Measurements from ENCODE around the gene FTO. TPM values are rescaled to one million over a fixed set of nuclear protein-coding genes. Genes with fewer than 3 reads are reported as not detected.
"Not testable (repeated sequence)": the region's sequence is repeated elsewhere in the genome, so short reads cannot be mapped to it uniquely, and the experiment has no call there.

FTO gene
- total and polyA plus RNA-seq, 7 experiments from 2014 or later, result 47.2 to 104 (median 58.3) TPM

DNA sequence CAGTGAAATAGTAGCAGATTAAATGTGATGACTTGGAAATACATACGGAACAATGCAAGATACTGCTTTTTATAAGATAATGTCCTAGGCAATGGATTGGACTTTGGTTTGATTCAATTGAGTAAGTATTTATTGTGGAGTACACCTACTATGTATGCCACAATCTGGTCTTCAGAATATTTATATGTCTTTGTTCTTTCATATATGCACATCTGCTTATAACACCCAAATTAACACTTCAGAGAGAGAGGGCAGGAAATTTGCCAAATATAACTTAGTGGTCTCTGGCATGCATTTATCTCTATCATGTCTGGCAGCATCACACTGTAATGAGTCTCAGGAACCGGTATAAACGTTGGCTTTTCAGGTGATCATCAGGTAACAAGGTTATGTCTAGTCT is 17.2 kb upstream of the FTO start:
- ATAC-seq (no peak), DNase-seq (no peak)
- Mint-ChIP-seq H3K4me3 (no peak overlapping the region), H3K36me3 (peaks cover 13 to 31% (median 24%) of the 10 kb centered on the region in 5 donors), H3K4me1 (no peaks in the 10 kb centered on the region), H3K9me3 (peaks cover 0 to 10% (median 0%) of the 10 kb centered on the region in 11 donors), H3K27ac (no peak overlapping the region), H3K27me3 (no peaks in the 10 kb centered on the region)
- ChIA-PET POLR2A (no interaction called here), CTCF (no interaction called here)
- intact Hi-C loops (cut with micrococcal nuclease), result no loop called here
- Histone ChIP-seq H3K9me3 (ENCODE audit: control insufficient read depth in 2 of 3, low read length in 3 of 3) (no peaks in the 10 kb centered on the region), H3K4me3 (ENCODE audit: low read length) (no peak overlapping the region), H3K27me3 (ENCODE audit: control insufficient read depth in 2 of 2, insufficient read depth in 2 of 2, low read length in 2 of 2) (no peaks in the 10 kb centered on the region), H3K4me1 (ENCODE audit: control insufficient read depth in 2 of 2, insufficient read depth in 2 of 2, low read length in 2 of 2) (no peaks in the 10 kb centered on the region), H3K27ac (ENCODE audit: low read depth, low read length) (no peak overlapping the region), H3K36me3 (ENCODE audit: control insufficient read depth in 2 of 3, insufficient read depth in 3 of 3, low read length in 3 of 3) (no peaks in the 10 kb centered on the region)

DNA sequence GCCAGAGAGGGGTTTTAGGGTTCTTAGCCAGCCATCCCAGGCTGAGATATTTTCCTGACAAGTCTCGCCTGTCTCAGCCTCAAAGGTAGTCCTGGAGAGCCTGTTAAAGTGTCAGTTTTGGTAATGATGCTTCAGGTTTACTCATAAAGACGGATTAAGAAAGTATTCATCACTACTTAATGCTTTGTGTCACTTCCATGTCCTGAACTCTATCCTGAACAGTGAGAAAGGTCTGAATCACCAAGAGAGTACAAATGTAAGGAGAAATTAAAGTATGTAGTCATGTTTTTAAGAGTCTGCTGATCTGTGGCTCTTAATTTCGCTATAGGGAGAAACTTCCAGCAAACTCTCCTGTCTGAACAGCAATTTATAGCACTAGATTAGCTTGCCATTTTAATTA is 14.3 kb upstream of the FTO start:
- intact Hi-C loops (cut with micrococcal nuclease), result no loop called here
- POLR2A ChIA-PET, result no interaction called here

DNA sequence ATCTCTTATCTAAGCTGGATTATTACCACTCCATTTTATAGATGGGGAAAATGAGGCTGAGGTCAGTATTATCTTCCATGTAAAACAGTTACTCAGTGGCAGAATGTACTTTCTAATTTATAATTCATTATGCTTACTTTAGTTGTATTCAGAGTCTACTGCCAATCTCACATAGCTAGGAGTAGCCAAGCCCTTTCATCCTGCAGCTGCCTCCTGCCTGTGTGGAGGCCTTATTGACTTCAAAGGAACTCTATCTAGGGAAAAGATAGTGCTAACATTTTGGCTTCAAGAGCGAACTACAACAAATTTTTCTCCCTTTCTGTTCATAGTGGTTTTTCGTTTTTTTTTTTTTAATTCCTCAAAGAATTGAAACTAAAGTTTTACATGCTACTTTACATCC is 13.2 kb upstream of the FTO start:
- no peaks in the 10 kb centered on the region for H3K9me3 ChIP-seq (ENCODE audit: control insufficient read depth in 2 of 3, low read length in 3 of 3)
- no peaks in the 10 kb centered on the region for H3K4me1 ChIP-seq (ENCODE audit: control insufficient read depth in 2 of 2, insufficient read depth in 2 of 2, low read length in 2 of 2)
- Mint-ChIP-seq H3K4me1 (no peaks in the 10 kb centered on the region), H3K27me3 (no peaks in the 10 kb centered on the region), H3K27ac (no peak overlapping the region), H3K9me3 (no peaks in the 10 kb centered on the region), H3K4me3 (no peak overlapping the region), H3K36me3 (peaks cover 0 to 23% (median 7%) of the 10 kb centered on the region in 5 donors)
- ChIA-PET CTCF (no interaction called here), POLR2A (no interaction called here)
- H3K27ac ChIP-seq (ENCODE audit: low read depth, low read length), result no peak overlapping the region
- no peaks in the 10 kb centered on the region for H3K36me3 ChIP-seq (ENCODE audit: control insufficient read depth in 2 of 3, insufficient read depth in 3 of 3, low read length in 3 of 3)
- no peaks in the 10 kb centered on the region for H3K27me3 ChIP-seq (ENCODE audit: control insufficient read depth in 2 of 2, insufficient read depth in 2 of 2, low read length in 2 of 2)
- intact Hi-C loops (cut with micrococcal nuclease), result no loop called here
- ATAC-seq, result no peak
- no peak overlapping the region for H3K4me3 ChIP-seq (ENCODE audit: low read length)
- DNase-seq, result no peak

More for the DNA sequence above, 14.3 kb upstream of the FTO start:
- ATAC-seq (no peak), DNase-seq (no peak)
- Mint-ChIP-seq H3K4me1 (no peaks in the 10 kb centered on the region), H3K27me3 (no peaks in the 10 kb centered on the region), H3K36me3 (peaks cover 8 to 25% (median 17%) of the 10 kb centered on the region in 5 donors), H3K4me3 (no peak overlapping the region), H3K27ac (no peak overlapping the region), H3K9me3 (peaks cover 0 to 7% (median 0%) of the 10 kb centered on the region in 11 donors)
- Histone ChIP-seq H3K27ac (ENCODE audit: low read depth, low read length) (no peak overlapping the region), H3K36me3 (ENCODE audit: control insufficient read depth in 2 of 3, insufficient read depth in 3 of 3, low read length in 3 of 3) (no peaks in the 10 kb centered on the region), H3K9me3 (ENCODE audit: control insufficient read depth in 2 of 3, low read length in 3 of 3) (no peaks in the 10 kb centered on the region), H3K27me3 (ENCODE audit: control insufficient read depth in 2 of 2, insufficient read depth in 2 of 2, low read length in 2 of 2) (no peaks in the 10 kb centered on the region), H3K4me3 (ENCODE audit: low read length) (no peak overlapping the region), H3K4me1 (ENCODE audit: control insufficient read depth in 2 of 2, insufficient read depth in 2 of 2, low read length in 2 of 2) (no peaks in the 10 kb centered on the region)
- CTCF ChIA-PET, result no interaction called here

DNA sequence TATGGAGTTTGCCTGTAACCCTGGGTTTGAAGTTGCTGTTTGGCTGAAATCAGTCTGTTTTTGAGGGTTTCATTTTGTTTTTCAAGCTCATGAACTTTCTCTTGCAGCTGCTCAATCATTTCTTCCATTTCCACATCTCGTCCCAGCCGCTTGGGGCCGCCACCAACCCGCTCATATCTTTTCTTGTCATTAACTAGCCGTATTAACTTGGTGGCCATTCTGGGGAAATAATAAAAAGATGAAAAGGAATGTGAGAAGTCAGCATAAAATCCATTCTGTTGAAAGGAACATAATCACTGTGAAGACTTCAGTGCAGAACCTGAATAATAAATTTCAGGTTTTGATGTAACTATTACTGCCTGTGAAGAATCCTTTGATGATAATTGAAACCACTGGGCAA is 11.8 kb upstream of the FTO start:
- Mint-ChIP-seq H3K9me3 (no peaks in the 10 kb centered on the region), H3K36me3 (peaks cover 0 to 18% (median 7%) of the 10 kb centered on the region in 5 donors), H3K27ac (no peak overlapping the region), H3K4me3 (no peak overlapping the region), H3K27me3 (no peaks in the 10 kb centered on the region), H3K4me1 (no peaks in the 10 kb centered on the region)
- H3K27me3 ChIP-seq (ENCODE audit: control insufficient read depth in 2 of 2, insufficient read depth in 2 of 2, low read length in 2 of 2), result no peaks in the 10 kb centered on the region
- intact Hi-C loops (cut with micrococcal nuclease), result no loop called here
- no peaks in the 10 kb centered on the region for H3K4me1 ChIP-seq (ENCODE audit: control insufficient read depth in 2 of 2, insufficient read depth in 2 of 2, low read length in 2 of 2)
- ChIA-PET POLR2A (no interaction called here), CTCF (no interaction called here)
- H3K36me3 ChIP-seq (ENCODE audit: control insufficient read depth in 2 of 3, insufficient read depth in 3 of 3, low read length in 3 of 3), result no peaks in the 10 kb centered on the region
- no peak overlapping the region for H3K4me3 ChIP-seq (ENCODE audit: low read length)
- no peaks in the 10 kb centered on the region for H3K9me3 ChIP-seq (ENCODE audit: control insufficient read depth in 2 of 3, low read length in 3 of 3)
- ATAC-seq (no peak), DNase-seq (no peak)
- H3K27ac ChIP-seq (ENCODE audit: low read depth, low read length), result no peak overlapping the region

DNA sequence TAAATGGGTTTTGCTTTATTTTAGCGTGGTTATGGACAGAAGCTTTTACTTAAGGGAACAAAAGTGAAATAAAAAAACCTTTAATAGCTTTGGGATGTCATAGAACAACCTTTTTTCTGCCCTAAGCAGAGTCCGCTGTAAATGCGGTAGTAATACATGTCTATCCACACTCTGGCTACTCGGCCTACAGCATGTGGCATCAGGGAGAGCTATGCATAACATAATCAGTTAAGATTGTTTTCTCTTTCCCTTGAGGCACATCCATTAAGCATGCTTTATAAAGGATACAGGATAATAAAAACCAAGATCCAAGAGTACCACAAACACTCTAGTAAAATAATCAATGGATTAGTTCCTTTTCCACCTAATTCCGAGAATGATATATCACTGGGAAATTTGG is 10.6 kb upstream of the FTO start:
- Histone ChIP-seq H3K27ac (ENCODE audit: low read depth, low read length) (no peak overlapping the region), H3K27me3 (ENCODE audit: control insufficient read depth in 2 of 2, insufficient read depth in 2 of 2, low read length in 2 of 2) (no peaks in the 10 kb centered on the region), H3K36me3 (ENCODE audit: control insufficient read depth in 2 of 3, insufficient read depth in 3 of 3, low read length in 3 of 3) (no peaks in the 10 kb centered on the region), H3K4me1 (ENCODE audit: control insufficient read depth in 2 of 2, insufficient read depth in 2 of 2, low read length in 2 of 2) (no peaks in the 10 kb centered on the region), H3K4me3 (ENCODE audit: low read length) (no peak overlapping the region), H3K9me3 (ENCODE audit: control insufficient read depth in 2 of 3, low read length in 3 of 3) (no peaks in the 10 kb centered on the region)
- ChIA-PET POLR2A (no interaction called here), CTCF (no interaction called here)
- Mint-ChIP-seq H3K4me3 (no peak overlapping the region), H3K27me3 (no peaks in the 10 kb centered on the region), H3K27ac (no peak overlapping the region), H3K9me3 (no peaks in the 10 kb centered on the region), H3K36me3 (peaks cover 0 to 18% (median 8%) of the 10 kb centered on the region in 5 donors), H3K4me1 (no peaks in the 10 kb centered on the region)
- DNase-seq, result no peak
- intact Hi-C loops (cut with micrococcal nuclease), result no loop called here
- ATAC-seq, result no peak

DNA sequence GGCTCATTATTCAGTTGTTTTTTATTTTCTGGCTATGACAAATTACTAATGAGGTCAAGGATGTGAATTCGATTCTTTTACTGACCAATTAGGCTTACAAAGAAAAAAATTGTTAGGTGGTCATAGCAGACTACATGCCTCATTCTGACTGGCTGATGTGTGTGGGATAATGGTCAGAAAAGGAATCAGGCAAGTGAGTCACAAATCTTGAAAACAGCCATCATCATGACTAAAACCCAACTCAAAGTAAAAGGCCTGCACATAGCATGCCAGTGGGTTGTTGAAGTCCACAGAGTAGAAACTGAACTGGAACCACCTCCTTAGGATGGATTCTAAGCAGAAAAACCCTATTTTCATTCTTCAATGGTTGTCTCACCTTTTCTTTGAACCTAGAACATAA is 8.9 kb upstream of the FTO start:
- DNase-seq (no peak), ATAC-seq (no peak)
- no peak overlapping the region for H3K4me3 ChIP-seq (ENCODE audit: low read length)
- peaks cover 0 to 22% (median 7%) of the 10 kb centered on the region in 5 donors for H3K36me3 Mint-ChIP-seq
- CTCF ChIA-PET, result interaction anchor here (1.1 kb wide), 1 partner anchor 9 kb away, joined by 3 read pairs; the partner anchor contains the start of genes FTO and RPGRIP1L
- H3K4me3 Mint-ChIP-seq, result no peak overlapping the region
- no peaks in the 10 kb centered on the region for H3K4me1 ChIP-seq (ENCODE audit: control insufficient read depth in 2 of 2, insufficient read depth in 2 of 2, low read length in 2 of 2)
- no peaks in the 10 kb centered on the region for H3K27me3 ChIP-seq (ENCODE audit: control insufficient read depth in 2 of 2, insufficient read depth in 2 of 2, low read length in 2 of 2)
- no peaks in the 10 kb centered on the region for H3K27me3 Mint-ChIP-seq
- H3K27ac ChIP-seq (ENCODE audit: low read depth, low read length), result no peak overlapping the region
- H3K27ac Mint-ChIP-seq, result no peak overlapping the region
- intact Hi-C loops (cut with micrococcal nuclease), result no loop called here
- H3K9me3 ChIP-seq (ENCODE audit: control insufficient read depth in 2 of 3, low read length in 3 of 3), result no peaks in the 10 kb centered on the region
- H3K36me3 ChIP-seq (ENCODE audit: control insufficient read depth in 2 of 3, insufficient read depth in 3 of 3, low read length in 3 of 3), result no peaks in the 10 kb centered on the region
- no peaks in the 10 kb centered on the region for H3K9me3 Mint-ChIP-seq
- no peaks in the 10 kb centered on the region for H3K4me1 Mint-ChIP-seq
- POLR2A ChIA-PET, result no interaction called here

DNA sequence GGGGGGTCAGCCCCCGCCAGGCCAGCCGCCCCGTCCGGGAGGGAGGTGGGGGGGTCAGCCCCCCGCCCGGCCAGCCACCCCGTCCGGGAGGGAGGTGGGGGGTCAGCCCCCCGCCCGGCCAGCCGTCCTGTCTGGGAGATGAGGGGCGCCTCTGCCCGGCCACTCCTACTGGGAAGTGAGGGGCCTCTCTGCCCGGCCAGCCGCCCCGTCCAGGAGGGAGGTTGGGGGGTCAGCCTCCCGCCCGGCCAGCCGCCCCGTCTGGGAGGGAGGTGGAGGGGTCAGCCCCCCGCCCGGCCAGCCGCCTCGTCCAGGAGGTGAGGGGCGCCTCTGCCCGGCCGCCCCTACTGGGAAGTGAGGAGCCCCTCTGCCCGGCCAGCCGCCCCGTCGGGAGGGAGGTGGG is 5.7 kb upstream of the FTO start:
- H3K36me3 Mint-ChIP-seq, result peaks cover 0 to 11% (median 6%) of the 10 kb centered on the region in 5 donors
- H3K9me3 ChIP-seq (ENCODE audit: control insufficient read depth in 2 of 3, low read length in 3 of 3); DNase-seq; ATAC-seq; H3K4me3 Mint-ChIP-seq; H3K27me3 ChIP-seq (ENCODE audit: control insufficient read depth in 2 of 2, insufficient read depth in 2 of 2, low read length in 2 of 2); POLR2A ChIA-PET; H3K27ac Mint-ChIP-seq; CTCF ChIA-PET; intact Hi-C loops (cut with micrococcal nuclease); H3K9me3 Mint-ChIP-seq; H3K4me3 ChIP-seq (ENCODE audit: low read length); H3K27me3 Mint-ChIP-seq; H3K4me1 ChIP-seq (ENCODE audit: control insufficient read depth in 2 of 2, insufficient read depth in 2 of 2, low read length in 2 of 2); H3K4me1 Mint-ChIP-seq; H3K36me3 ChIP-seq (ENCODE audit: control insufficient read depth in 2 of 3, insufficient read depth in 3 of 3, low read length in 3 of 3); H3K27ac ChIP-seq (ENCODE audit: low read depth, low read length): not testable (repeated sequence)

Data from naive thymus-derived CD4-positive, alpha-beta T cell (primary cell).